Amniotic epithelial cell (primary cell): ENCODE results near the gene ZNF384.

Source experiments
- DNase-seq: peaks from one replicate; pipeline ENCODE4 v3.0.0-alpha.2; 2010; ENCODE audit warnings: low read depth

Gene ZNF384

GRCh38 chr12:6653342-6653741 is 35.8 kb downstream of the ZNF384 start:
- DNase-seq: no peak

DNA sequence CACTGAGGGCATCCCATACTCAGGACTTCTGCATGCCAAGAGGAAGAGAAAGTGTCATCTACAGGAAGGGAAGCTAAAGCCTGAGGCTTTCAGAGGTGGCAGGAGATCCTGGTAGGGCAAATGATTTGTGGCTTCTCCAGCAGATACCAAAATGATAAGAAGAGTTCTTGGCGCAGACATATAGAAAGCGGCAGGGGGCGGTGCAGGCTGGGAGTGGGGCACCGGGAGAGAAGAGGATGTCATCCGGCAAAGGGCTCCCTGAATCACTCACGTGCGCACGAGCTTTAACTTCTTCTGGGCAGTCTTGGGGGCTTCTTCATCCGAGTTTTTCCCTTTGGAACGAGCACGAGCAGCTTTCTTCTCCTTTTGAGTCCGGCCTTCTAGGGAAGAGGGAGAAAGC is 36.8 kb downstream of the ZNF384 start:
- DNase-seq: no peak

- DNase-seq: no peak
These were observed 38.3 kb downstream of the ZNF384 start for GRCh38 chr12:6650832-6651231.

DNA sequence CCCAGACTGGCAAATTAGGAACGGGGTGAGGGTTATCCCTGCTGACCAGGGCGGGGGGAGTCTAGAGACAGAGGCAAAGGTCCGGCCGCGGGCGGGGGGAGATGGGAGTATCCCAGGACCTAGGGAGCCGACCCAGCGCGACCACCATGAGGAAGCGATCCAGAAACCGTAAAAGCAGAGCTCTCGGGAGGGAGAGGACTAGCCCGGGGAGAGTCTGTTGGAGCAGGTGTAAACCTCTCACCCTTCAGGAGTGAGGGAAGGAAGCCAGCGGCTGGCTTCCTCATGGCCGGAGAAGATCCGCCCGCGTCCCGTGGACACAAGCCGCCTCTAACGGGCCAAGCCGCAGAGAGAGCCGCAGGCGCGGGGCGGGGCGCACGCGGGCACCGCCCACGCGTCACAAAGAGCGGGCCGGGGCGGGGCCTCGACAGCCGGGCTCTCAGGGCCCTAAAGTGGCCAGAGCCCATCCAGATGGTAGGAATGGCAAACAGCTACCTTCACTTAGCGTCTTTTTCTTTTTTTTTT is 42.0 kb downstream of the ZNF384 start, which contains the start of gene ACRBP:
Gene ACRBP (minus strand): TSS at position 350 of the 522 bp plus-strand sequence. CDS start 66 bp downstream, at position 284.
- DNase-seq: peak; percentile 45

DNA sequence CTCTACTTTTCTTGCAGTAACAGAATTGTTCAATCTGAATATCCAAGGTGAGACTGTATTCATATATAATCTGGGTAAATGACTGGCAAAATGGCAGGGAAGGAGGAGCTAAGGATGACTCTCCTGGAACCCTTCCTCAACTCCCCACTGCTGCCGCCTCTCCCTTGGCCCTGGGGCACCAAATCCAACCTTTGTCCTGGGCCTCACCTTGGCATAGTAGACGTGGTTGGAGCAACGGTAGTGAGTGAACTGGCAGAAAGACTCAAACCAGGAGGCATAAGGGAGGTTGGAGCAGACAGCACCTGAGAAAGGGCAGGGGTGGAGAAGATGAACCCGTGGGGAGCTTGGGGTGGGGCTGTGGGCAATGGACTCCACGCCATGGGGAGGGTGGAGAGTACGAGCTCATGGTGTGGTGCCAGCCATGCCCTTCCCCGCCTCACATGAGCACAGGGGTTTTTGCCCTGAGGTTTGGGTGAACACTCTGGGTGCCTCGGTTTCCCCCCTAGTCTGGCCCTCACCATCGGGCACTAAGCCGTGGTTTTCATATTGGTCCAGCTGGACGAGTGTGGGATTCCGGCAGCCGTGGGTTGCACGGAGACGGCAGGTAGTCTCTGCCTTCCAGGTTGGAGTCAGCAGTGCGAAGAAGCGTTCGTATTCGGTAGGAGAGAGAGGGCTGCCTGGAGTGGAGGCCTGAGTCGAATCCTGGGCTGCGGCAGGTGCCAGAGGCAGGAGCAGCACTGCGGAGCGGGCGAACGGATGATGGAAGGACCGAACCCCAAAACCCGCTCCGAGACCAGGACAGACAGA is 42.7 kb downstream of the ZNF384 start:
- DNase-seq: no peak

DNA sequence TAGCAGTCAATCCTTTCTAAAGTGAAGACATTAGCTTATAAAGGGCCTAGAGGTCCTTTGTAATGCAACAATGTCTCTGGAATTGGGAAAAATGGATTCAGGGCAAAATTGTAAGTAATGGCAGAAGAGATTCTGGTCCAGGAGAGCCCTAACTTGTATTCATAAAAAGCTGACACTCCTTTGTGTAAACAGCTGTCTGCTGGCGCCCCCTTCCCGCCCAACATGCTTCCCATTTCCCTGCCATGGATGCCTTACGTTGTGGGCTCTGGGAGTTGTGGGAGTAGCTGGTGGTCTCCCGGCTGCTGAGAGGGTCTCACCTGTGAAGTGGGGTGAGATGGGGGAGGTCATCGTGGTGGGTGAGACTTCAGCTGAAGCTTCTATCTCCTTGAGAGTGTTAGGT is 44.3 kb downstream of the ZNF384 start:
- DNase-seq: no peak

DNA sequence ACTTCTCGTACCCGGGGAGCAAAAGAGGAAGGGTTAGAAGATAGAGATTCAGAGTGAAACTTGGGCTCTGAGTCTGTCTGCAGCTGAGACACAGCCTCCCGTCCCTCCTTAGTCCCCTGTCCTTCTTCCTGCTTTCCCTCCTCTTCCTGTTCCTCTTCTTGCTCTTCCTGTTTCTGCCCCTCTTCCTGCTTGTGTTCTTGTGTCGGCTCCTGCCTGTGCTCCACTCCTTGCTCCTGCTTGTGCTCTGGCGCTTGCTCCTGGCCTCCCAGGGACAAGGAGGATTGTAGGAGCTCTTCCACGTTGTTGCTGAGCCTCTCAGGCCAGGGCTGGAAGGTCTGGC is 44.9 kb downstream of the ZNF384 start:
- no peak for DNase-seq

DNA sequence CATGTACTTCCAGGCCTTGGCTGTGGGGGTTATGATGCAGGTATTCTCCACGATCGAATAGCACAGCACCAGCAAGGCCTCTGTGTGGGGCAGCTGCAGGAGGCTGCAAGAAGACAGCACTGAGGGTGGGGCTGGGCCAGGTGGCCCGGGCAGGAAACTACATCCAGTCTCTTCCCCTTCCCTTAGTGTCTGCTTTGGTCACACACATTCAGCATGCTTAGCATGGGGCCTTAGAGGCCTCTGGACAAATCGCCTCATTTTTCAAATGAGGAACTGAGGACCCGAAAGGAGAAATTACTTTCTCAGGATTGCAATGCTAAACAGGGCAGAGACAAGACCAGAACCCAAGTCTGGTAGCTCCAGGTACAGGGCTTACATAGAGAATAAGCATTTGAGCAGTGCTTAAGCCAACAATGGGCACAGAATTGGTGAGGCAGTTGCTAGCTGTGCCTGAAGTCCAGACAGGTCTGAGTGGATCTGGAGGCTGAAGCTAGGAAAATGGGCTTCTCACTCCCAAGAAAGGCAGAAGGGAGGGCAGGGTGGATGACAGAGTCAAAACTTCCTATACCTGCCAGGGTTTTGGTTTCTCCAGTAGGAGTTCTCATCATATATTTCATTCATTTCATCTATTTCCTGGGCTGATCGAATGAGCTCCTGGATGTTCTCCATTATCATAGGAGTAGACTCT is 45.5 kb downstream of the ZNF384 start:
- no peak for DNase-seq

- DNase-seq: no peak
These were observed 48.0 kb downstream of the ZNF384 start for GRCh38 chr12:6641131-6641530.

- no peak for DNase-seq
These were observed 48.7 kb downstream of the ZNF384 start for GRCh38 chr12:6640497-6640896.

GRCh38 chr12:6639151-6639801 is 49.9 kb downstream of the ZNF384 start:
- DNase-seq: no peak

GRCh38 chr12:6638305-6638704 is 50.9 kb downstream of the ZNF384 start:
- DNase-seq: no peak

GRCh38 chr12:6635856-6636531 is 53.2 kb downstream of the ZNF384 start, which contains the start of gene LPAR5:
Gene LPAR5, minus strand, starts transcription at chr12:6635959. Its CDS starts 14,711 bp downstream, at chr12:6621248.
- DNase-seq: peak; percentile 36

- no peak for DNase-seq
These were observed 53.8 kb downstream of the ZNF384 start for GRCh38 chr12:6635375-6635855.

DNA sequence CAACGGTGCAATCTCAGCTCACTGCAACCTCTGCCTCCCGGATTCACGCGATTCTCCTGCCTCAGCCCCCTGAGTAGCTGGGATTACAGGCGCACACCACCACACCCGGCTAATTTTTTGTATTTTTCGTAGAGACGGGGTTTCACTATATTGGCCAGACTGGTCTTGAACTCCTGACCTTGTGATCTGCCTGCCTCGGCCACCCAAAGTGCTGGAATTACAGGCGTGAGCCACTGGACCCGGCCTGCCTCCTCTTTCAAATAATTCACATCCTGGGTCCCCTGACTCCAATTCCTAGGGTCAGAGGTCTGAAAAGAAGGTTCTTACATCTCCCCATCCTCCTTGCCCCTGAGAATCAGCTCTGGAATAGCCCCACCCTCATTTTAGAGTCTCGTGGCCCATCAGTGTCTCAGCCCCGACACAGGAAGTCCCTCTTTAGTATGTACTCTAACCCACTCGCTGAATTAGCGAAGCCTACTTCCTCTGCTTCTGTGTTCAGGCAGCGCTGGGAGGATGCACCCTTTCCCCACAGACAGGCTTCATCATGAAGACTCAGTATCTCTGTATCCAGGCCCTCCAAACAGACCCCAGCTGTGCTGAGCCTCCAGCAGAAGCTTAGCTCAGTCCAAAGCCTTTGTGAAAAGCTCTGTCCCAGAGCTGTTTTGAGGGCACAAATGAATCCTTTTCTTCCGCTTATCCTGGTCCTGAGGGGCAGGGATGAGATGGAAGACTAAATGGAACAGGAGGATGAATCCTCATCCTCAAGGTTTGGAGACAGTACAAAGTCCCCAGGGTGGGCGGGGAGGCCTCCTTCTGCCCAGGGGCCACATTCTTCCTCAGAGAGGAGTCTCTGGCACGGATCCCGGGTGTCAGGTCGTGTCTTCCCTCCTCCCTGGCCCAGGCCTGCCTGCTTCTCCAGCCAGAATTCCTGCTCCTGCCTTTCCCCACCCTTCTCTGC is 56.9 kb downstream of the ZNF384 start:
- no peak for DNase-seq

DNA sequence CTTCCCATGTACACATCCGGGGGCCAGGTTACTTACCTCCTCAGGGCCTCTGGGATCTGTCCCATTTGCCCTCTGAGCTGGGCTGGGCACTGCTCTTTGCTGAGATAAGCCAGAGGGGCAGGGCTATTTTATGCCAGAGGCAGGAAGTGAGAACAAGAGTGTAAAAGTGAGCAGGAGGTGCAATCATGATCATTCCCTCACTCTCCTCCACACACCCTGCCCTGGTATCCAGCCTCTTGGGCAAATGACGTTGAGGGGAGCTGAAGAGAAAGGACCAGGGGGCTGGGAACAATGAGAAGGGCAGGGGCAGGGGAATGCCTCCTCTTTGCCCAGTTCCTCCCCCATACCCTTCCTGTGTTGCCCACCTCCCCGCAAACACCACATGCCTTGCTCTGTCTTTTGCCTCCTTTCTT is 57.6 kb downstream of the ZNF384 start:
- no peak for DNase-seq

DNA sequence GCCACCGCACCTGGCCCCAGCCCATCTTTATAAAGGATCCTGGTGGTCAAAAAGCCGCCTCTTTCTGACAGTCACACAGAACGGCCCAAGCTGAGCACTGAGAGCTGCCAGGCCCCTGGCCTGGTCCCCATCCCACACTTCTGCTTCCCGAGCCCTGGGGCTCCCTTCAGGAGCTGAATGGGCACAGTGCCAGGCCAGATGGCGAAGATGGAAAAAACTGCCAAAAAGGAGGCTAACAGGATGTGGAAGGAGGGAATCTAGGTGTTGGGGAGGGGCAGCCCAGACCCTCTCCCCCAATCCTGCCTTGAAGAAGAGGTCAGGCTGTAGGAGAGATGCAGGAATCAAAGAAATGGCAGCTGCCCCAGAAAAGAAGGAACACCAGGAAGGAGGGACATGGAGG is 58.4 kb downstream of the ZNF384 start:
- no peak for DNase-seq

DNA sequence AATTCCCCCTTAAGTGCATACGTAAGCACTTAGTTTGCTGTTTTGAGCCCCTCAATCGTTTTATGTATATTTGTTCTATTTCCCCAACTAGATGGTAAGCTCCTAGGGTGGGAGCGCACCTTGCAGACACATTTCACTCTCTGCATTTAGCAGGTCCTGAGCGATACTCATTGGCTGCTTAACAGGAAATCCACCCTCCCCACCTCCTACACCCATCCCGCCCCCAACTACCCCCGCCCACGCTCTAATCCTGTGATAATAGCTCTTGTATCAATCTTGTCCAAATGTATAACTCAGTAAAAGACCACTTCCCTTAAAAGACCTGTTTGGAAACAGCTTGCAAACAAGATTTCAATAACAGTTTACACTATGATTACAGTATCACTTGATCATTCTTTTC is 61.6 kb downstream of the ZNF384 start:
- DNase-seq: no peak

DNA sequence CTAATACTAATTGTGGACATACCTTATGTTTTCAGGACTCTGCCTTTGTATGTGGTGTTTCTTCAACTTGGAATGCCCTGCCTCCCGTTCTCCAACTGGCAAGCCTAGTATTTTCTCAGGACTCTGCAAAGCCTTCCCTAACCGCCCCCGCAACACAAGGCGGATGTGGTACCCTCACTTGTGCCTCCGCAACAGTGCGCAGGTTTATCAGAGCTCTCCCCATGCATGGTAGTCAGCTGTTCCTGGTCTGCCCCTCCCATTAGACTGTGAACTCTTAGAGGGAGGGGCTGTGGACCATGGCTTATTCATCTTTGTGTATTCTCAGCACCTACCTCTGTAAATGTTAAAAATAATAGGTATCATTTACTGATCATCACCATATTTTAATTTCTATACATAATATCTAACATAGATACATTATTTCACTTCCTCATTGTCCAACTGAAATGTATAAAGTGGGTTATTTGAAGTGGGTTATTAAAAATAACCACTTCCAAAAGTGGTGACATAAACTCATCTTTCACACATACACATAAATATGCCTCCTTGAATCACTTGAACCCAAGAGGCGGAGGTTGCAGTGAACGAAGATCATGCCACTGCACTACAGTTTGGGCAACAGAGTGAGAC is 62.4 kb downstream of the ZNF384 start:
- no peak for DNase-seq

DNA sequence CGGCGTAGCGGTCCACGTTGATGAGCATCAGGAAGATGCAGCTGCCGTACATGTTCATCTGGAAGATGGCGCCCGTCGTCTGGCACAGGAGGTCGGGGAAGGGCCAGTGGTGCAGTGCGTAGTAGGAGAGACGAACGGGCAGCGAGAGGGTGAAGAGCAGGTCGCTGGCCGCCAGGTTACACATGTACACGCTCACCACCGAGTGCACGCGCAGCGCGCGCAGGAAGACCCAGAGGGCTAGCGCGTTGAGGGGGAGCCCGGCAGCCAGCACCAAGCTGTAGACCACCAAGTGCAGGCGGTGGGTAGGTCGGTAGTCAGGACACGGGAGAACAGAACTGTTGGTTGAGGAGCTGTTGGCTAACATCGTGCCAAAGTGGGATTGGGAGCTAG is 68.3 kb downstream of the ZNF384 start:
- no peak for DNase-seq
